ENCODE results near the gene SPG11.
"Not testable (repeated sequence)": the region's sequence is repeated elsewhere in the genome, so short reads cannot be mapped to it uniquely, and the experiment has no call there.

The SPG11 gene

GRCh38 chr15:44706401-44706800 is 42.9 kb upstream of the SPG11 start:
- ChIA-PET POLR2A (no interaction called here), CTCF (interaction anchor here (0.7 to 1.4 kb wide), 2 partner anchors 32 to 215 kb away, joined by 3 to 4 read pairs; no protein-coding TSS in a partner anchor)
- DNase-seq (ENCODE audit: extremely low spot score) = no peak
- TF ChIP-seq L3MBTL2 (conservative IDR thresholded peaks at IDR 0.05) = no peak

GRCh38 chr15:44705986-44706385 is 42.5 kb upstream of the SPG11 start:
- no peak for DNase-seq (ENCODE audit: extremely low spot score)
- ChIA-PET CTCF (interaction anchor here (1.4 kb wide), 1 partner anchor 33 kb away, joined by 3 read pairs; no protein-coding TSS in a partner anchor), POLR2A (interaction anchor here (1.0 kb wide), 1 partner anchor 43 kb away, joined by 3 read pairs; no protein-coding TSS in a partner anchor)
- TF ChIP-seq SP1 (IDR thresholded peaks at IDR 0.05) (no peak), FOXM1 (IDR thresholded peaks at IDR 0.05; ENCODE audit: borderline replicate concordance) (no peak), FOXK2 (IDR thresholded peaks at IDR 0.05) (no peak), PKNOX1 (IDR thresholded peaks at IDR 0.05) (no peak), CTBP1 (IDR thresholded peaks at IDR 0.05; ENCODE audit: borderline replicate concordance) (no peak), TARDBP (IDR thresholded peaks at IDR 0.05) (no peak), ARNT (IDR thresholded peaks at IDR 0.05) (no peak), SUZ12 (IDR thresholded peaks at IDR 0.05) (no peak), BHLHE40 (IDR thresholded peaks at IDR 0.05; ENCODE audit: borderline replicate concordance) (no peak), ZNF384 (IDR thresholded peaks at IDR 0.05) (no peak), LEF1 (IDR thresholded peaks at IDR 0.05; ENCODE audit: borderline replicate concordance) (no peak), NFRKB (IDR thresholded peaks at IDR 0.05) (no peak), ELF4 (IDR thresholded peaks at IDR 0.05) (no peak)

GRCh38 chr15:44700676-44701075 is 37.2 kb upstream of the SPG11 start:
- POLR2A ChIA-PET; DNase-seq (ENCODE audit: extremely low spot score); CTCF ChIA-PET: not testable (repeated sequence)

DNA sequence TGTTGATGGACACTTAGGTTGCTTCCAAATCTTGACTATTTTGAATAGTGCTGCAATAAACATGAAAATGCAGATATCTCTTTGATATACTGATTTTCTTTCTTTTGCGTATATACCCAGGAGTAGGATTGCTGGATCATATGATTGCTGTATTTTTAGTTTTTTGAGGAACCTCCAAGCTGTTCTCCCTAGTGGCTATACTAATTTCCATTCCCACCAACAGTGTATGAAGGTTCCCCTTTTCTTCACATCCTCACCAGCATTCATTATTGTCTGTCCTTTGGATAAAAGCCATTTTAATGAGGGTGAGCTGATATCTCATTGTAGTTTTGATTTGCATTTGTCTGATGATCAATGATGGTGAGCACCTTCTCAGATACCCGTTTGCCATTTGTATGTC is 35.2 kb upstream of the SPG11 start:
- DNase-seq (ENCODE audit: extremely low spot score) = no peak
- TF ChIP-seq BHLHE40 (IDR thresholded peaks at IDR 0.05; ENCODE audit: borderline replicate concordance) (no peak), CTBP1 (IDR thresholded peaks at IDR 0.05; ENCODE audit: borderline replicate concordance) (no peak), SUZ12 (IDR thresholded peaks at IDR 0.05) (no peak), HDGF (IDR thresholded peaks at IDR 0.05; ENCODE audit: borderline replicate concordance) (no peak), FOXA1 (IDR thresholded peaks at IDR 0.05) (no peak), FOXM1 (IDR thresholded peaks at IDR 0.05; ENCODE audit: borderline replicate concordance) (no peak), ELF4 (IDR thresholded peaks at IDR 0.05) (no peak), TARDBP (IDR thresholded peaks at IDR 0.05) (no peak), SP1 (IDR thresholded peaks at IDR 0.05) (no peak), NFRKB (IDR thresholded peaks at IDR 0.05) (no peak), FOXK2 (IDR thresholded peaks at IDR 0.05) (no peak), ZNF384 (IDR thresholded peaks at IDR 0.05) (no peak), ARNT (IDR thresholded peaks at IDR 0.05) (no peak), L3MBTL2 (conservative IDR thresholded peaks at IDR 0.05) (no peak), LEF1 (IDR thresholded peaks at IDR 0.05; ENCODE audit: borderline replicate concordance) (no peak), PKNOX1 (IDR thresholded peaks at IDR 0.05) (no peak)
- POLR2A ChIA-PET = no interaction called here
- CTCF ChIA-PET = no interaction called here

DNA sequence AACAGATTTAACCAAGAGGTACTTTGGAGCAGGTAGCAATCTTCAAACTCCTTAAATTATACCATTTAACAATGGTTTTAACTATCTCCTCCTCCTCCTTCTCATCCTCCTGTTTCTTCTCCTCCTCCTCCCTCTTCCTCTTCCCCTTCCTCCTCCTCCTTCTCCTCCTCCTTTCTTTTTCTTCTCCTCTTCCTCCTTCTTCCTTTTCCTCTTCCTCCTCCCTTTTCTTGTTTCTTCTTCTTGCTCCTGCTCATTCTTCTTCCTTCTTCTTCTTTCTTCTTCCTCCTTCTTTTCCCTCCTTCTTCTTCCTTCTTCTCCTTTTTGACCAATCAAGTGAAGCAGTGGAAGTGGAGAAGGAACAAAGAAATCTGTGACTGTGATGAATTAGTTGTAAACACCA is 33.6 kb upstream of the SPG11 start:
- no peak for DNase-seq (ENCODE audit: extremely low spot score)
- ChIA-PET POLR2A (interaction anchor here (0.7 to 1.2 kb wide), 2 partner anchors 15 to 32 kb away, joined by 4 to 5 read pairs; no protein-coding TSS in a partner anchor), CTCF (no interaction called here)

GRCh38 chr15:44695294-44695693 is 31.8 kb upstream of the SPG11 start:
- no peak for DNase-seq (ENCODE audit: extremely low spot score)
- TF ChIP-seq PKNOX1 (IDR thresholded peaks at IDR 0.05) = no peak
- no peak for TF ChIP-seq NFRKB (IDR thresholded peaks at IDR 0.05)
- TF ChIP-seq FOXM1 (IDR thresholded peaks at IDR 0.05; ENCODE audit: borderline replicate concordance) = no peak
- TF ChIP-seq ELF4 (IDR thresholded peaks at IDR 0.05) = no peak
- no peak for TF ChIP-seq ARNT (IDR thresholded peaks at IDR 0.05)
- no peak for TF ChIP-seq SUZ12 (IDR thresholded peaks at IDR 0.05)
- no peak for TF ChIP-seq CTBP1 (IDR thresholded peaks at IDR 0.05; ENCODE audit: borderline replicate concordance)
- TF ChIP-seq L3MBTL2 (conservative IDR thresholded peaks at IDR 0.05) = no peak
- no peak for TF ChIP-seq LEF1 (IDR thresholded peaks at IDR 0.05; ENCODE audit: borderline replicate concordance)
- TF ChIP-seq BHLHE40 (IDR thresholded peaks at IDR 0.05; ENCODE audit: borderline replicate concordance) = no peak
- no peak for TF ChIP-seq TARDBP (IDR thresholded peaks at IDR 0.05)
- no peak for TF ChIP-seq ZNF384 (IDR thresholded peaks at IDR 0.05)
- no peak for TF ChIP-seq FOXA1 (IDR thresholded peaks at IDR 0.05)
- TF ChIP-seq HDGF (IDR thresholded peaks at IDR 0.05; ENCODE audit: borderline replicate concordance) = no peak
- TF ChIP-seq FOXK2 (IDR thresholded peaks at IDR 0.05) = no peak
- CTCF ChIA-PET = no interaction called here
- POLR2A ChIA-PET = no interaction called here

More for the DNA sequence above, 33.6 kb upstream of the SPG11 start:
- TF ChIP-seq CTBP1 (IDR thresholded peaks at IDR 0.05; ENCODE audit: borderline replicate concordance) (no peak), NFRKB (IDR thresholded peaks at IDR 0.05) (no peak), SP1 (IDR thresholded peaks at IDR 0.05) (no peak), LEF1 (IDR thresholded peaks at IDR 0.05; ENCODE audit: borderline replicate concordance) (no peak), PKNOX1 (IDR thresholded peaks at IDR 0.05) (no peak), FOXK2 (IDR thresholded peaks at IDR 0.05) (no peak), SUZ12 (IDR thresholded peaks at IDR 0.05) (no peak), ARNT (IDR thresholded peaks at IDR 0.05) (no peak), BHLHE40 (IDR thresholded peaks at IDR 0.05; ENCODE audit: borderline replicate concordance) (no peak), L3MBTL2 (conservative IDR thresholded peaks at IDR 0.05) (no peak), HDGF (IDR thresholded peaks at IDR 0.05; ENCODE audit: borderline replicate concordance) (no peak), ELF4 (IDR thresholded peaks at IDR 0.05) (no peak), FOXM1 (IDR thresholded peaks at IDR 0.05; ENCODE audit: borderline replicate concordance) (no peak), TARDBP (IDR thresholded peaks at IDR 0.05) (no peak)

All from HEK293T (cell line).